GM13977 (cell line): ENCODE results near the gene MYMX.

Experiments
- DNase-seq: peaks from one replicate; pipeline ENCODE4 v3.0.0; 2012; ENCODE audit warnings: low spot score
- in situ Hi-C: fragments of 300-500 bp; cut with MboI; formaldehyde crosslinking; loops from one replicate; pipeline ENCODE4 v1.12.0; 2022; ENCODE audit warnings: low sequenced_read_pairs, low pct_unique_long_range_greater_than_20kb, mixed read lengths, inconsistent platforms; ENCODE audit not compliant: unreplicated experiment
- TF ChIP-seq, protein P1 (sequence below): IDR thresholded peaks from 2 replicates; pipeline ENCODE4 v1.5.1; 2012; ENCODE audit warnings: mild to moderate bottlenecking, control low read depth; ENCODE audit not compliant: insufficient read depth; ENCODE audit errors: extremely low read depth, missing control alignments

Gene MYMX

GRCh38 chr6:44247338-44248302 is 30.9 kb downstream of the MYMX start:
- no peak for DNase-seq

GRCh38 chr6:44248579-44248978 is 31.9 kb downstream of the MYMX start:
- TF ChIP-seq, protein P1, sequence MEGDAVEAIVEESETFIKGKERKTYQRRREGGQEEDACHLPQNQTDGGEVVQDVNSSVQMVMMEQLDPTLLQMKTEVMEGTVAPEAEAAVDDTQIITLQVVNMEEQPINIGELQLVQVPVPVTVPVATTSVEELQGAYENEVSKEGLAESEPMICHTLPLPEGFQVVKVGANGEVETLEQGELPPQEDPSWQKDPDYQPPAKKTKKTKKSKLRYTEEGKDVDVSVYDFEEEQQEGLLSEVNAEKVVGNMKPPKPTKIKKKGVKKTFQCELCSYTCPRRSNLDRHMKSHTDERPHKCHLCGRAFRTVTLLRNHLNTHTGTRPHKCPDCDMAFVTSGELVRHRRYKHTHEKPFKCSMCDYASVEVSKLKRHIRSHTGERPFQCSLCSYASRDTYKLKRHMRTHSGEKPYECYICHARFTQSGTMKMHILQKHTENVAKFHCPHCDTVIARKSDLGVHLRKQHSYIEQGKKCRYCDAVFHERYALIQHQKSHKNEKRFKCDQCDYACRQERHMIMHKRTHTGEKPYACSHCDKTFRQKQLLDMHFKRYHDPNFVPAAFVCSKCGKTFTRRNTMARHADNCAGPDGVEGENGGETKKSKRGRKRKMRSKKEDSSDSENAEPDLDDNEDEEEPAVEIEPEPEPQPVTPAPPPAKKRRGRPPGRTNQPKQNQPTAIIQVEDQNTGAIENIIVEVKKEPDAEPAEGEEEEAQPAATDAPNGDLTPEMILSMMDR: no peak
- in situ Hi-C loops: no loop called here
- no peak for DNase-seq

More at GRCh38 chr6:44247338-44248302, 30.9 kb downstream of the MYMX start:
- TF ChIP-seq, protein P1: no peak
- in situ Hi-C loops: no loop called here

- TF ChIP-seq, protein P1: no peak
- in situ Hi-C loops: no loop called here
These were observed 32.5 kb downstream of the MYMX start for GRCh38 chr6:44249082-44249748.

DNA sequence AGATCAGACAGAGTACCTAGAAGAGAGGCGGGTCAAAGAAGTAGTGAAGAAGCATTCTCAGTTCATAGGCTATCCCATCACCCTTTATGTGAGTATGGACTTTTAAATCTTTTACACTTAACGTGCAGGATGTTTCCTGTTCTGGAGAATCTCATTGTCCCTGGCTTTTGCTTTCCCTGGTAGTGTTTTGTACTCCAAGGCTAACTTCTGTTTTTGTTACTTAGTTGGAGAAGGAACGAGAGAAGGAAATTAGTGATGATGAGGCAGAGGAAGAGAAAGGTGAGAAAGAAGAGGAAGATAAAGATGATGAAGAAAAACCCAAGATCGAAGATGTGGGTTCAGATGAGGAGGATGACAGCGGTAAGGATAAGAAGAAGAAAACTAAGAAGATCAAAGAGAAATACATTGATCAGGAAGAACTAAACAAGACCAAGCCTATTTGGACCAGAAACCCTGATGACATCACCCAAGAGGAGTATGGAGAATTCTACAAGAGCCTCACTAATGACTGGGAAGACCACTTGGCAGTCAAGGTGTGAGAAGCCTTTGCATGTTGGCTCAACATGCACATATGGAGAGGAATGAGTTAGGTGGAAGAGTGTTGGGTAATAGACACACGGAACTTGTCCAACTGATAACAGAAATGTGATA is 33.5 kb downstream of the MYMX start:
- in situ Hi-C loops: no loop called here
- TF ChIP-seq, protein P1: no peak
- no peak for DNase-seq

More at GRCh38 chr6:44249082-44249748, 32.5 kb downstream of the MYMX start:
- no peak for DNase-seq

GRCh38 chr6:44250718-44251123 is 34.0 kb downstream of the MYMX start:
- in situ Hi-C loops: no loop called here
- TF ChIP-seq, protein P1: no peak
- DNase-seq: no peak
